GM12872 (cell line): Measurements from ENCODE around the gene COL24A1.

Source experiments
- CTCF ChIP-seq: IDR thresholded peaks from 3 replicates; pipeline ENCODE4 v1.5.1; 2011; ENCODE audit warnings: low read depth, mild to moderate bottlenecking, low read length, moderate library complexity; ENCODE audit not compliant: insufficient read depth

The COL24A1 gene

GRCh38 chr1:85940656-85941306 lies 215.8 kb downstream of the COL24A1 start:
- no peak for TF ChIP-seq CTCF

GRCh38 chr1:85938829-85939228 lies 217.7 kb downstream of the COL24A1 start:
- TF ChIP-seq CTCF: no peak

- TF ChIP-seq CTCF: no peak
These were observed 220.1 kb downstream of the COL24A1 start for GRCh38 chr1:85936470-85936869.

GRCh38 chr1:85936057-85936456 lies 220.5 kb downstream of the COL24A1 start:
- no peak for TF ChIP-seq CTCF

GRCh38 chr1:85935234-85935633 lies 221.3 kb downstream of the COL24A1 start:
- TF ChIP-seq CTCF: no peak

- TF ChIP-seq CTCF: no peak
These were observed 222.1 kb downstream of the COL24A1 start for GRCh38 chr1:85934516-85934915.

- no peak for TF ChIP-seq CTCF
These were observed 222.6 kb downstream of the COL24A1 start for GRCh38 chr1:85933961-85934360.
